HepG2 (cell line): ENCODE results near the gene VSTM4. TPM values are rescaled to one million over a fixed set of nuclear protein-coding genes. Genes with fewer than 3 reads are reported as not detected.

ENCODE experiments used
- ATAC-seq: fragments of 200-7000 bp; cut with Tn5 transposase; 3 replicates; pipeline ENCODE4 v1.9.1; 2020; ENCODE audit warnings: mild to moderate bottlenecking, moderate library complexity
- BruUV-seq: library from RNA; stranded (reverse); fragments of 400-500 nt; replicated peaks from 2 replicates; lab custom pipeline; 2021; lab: Mats Ljungman, UMichigan
- CTCF ChIA-PET: fragments of 300-600 bp; formaldehyde crosslinking; extraction: SDS; loops from one replicate; lab custom pipeline; 2021; ENCODE audit warnings: low total read pairs, inconsistent platforms, low intra/inter-chr PET ratio; lab: Yijun Ruan, JAX
- POLR2A ChIA-PET: fragments of 350-600 bp; sonication (Branson Sonifier 250); formaldehyde crosslinking; loops from one replicate; lab custom pipeline; 2020; ENCODE audit warnings: antibody characterized with exemption, inconsistent platforms; lab: Yijun Ruan, JAX
- DNase-seq: peaks from one replicate; pipeline ENCODE4 v3.0.0-alpha.2; 2015; ENCODE audit warnings: low spot score
- FAIRE-seq: peaks from 3 replicates; lab custom pipeline; 2011; peaks lifted over from hg19 to GRCh38; lab: Jason Lieb, UNC
- H2AFZ ChIP-seq: one replicate; pipeline ENCODE4 v1.6.1; 2011; ENCODE audit warnings: low read length, inconsistent platforms
- H3K27ac ChIP-seq: fragments of 300-600 bp; 3 replicates; pipeline ENCODE4 v1.8.0; 2011; ENCODE audit warnings: mixed run types, mild to moderate bottlenecking, mixed read lengths, low read length, inconsistent platforms; ENCODE audit not compliant: insufficient read depth; ENCODE audit errors: extremely low read length
- H3K27me3 ChIP-seq, 2 experiments: fragments of 200-600 bp in 1 of 2; 2 replicates in 1 of 2; 3 replicates in 1 of 2; pipeline versions ENCODE4 v1.6.0 to v1.8.0; 2011; ENCODE audit warnings: low read length in 2 of 2, mild to moderate bottlenecking in 2 of 2, moderate library complexity in 2 of 2, inconsistent platforms in 1 of 2; ENCODE audit not compliant: insufficient read depth in 2 of 2, control insufficient read depth in 1 of 2
- H3K36me3 ChIP-seq, 2 experiments: fragments of 200-600 bp in 1 of 2; replicated peaks in 1 of 2; 2 replicates in 1 of 2; 3 replicates in 1 of 2; pipeline versions ENCODE4 v1.5.1 to v1.8.0; 2011; ENCODE audit warnings: low read length in 2 of 2, inconsistent platforms in 1 of 2; ENCODE audit not compliant: insufficient read depth in 2 of 2, control insufficient read depth in 1 of 2
- H3K4me1 ChIP-seq: 2 replicates; pipeline ENCODE4 v1.5.1; 2012; ENCODE audit warnings: low read length, inconsistent platforms; ENCODE audit not compliant: insufficient read depth
- H3K4me2 ChIP-seq: 2 replicates; pipeline ENCODE4 v1.6.0; 2011; ENCODE audit warnings: low read depth, low read length, inconsistent platforms
- H3K4me3 ChIP-seq, 3 experiments: fragments of 200-600 bp in 1 of 3; sonication (generic), shearing (Covaris generic) in 1 of 3; replicated peaks in 1 of 3; 2 replicates each; pipeline ENCODE4 v1.5.1; 2011 to 2016; ENCODE audit warnings: low read length in 3 of 3, inconsistent platforms in 2 of 3, low read depth in 2 of 3, mild to moderate bottlenecking in 2 of 3, control low read depth in 1 of 3, mixed read lengths in 1 of 3; ENCODE audit not compliant: insufficient read depth in 1 of 3
- H3K79me2 ChIP-seq: one replicate; pipeline ENCODE4 v1.6.1; 2011; ENCODE audit warnings: low read length, inconsistent platforms; ENCODE audit not compliant: insufficient read depth
- H3K9ac ChIP-seq: 2 replicates; pipeline ENCODE4 v1.6.0; 2011; ENCODE audit warnings: mild to moderate bottlenecking, low read depth, low read length, inconsistent platforms; ENCODE audit not compliant: insufficient read depth
- H3K9me3 ChIP-seq: 2 replicates; pipeline ENCODE4 v1.5.1; 2012; ENCODE audit warnings: mild to moderate bottlenecking, low read length
- H4K20me1 ChIP-seq: 2 replicates; pipeline ENCODE4 v1.6.0; 2011; ENCODE audit warnings: inconsistent platforms, mild to moderate bottlenecking, low read length, moderate library complexity; ENCODE audit not compliant: insufficient read depth
- CBX5 ChIP-seq: sonication (generic); formaldehyde crosslinking; IDR thresholded peaks from 2 replicates; pipeline ENCODE4 v1.4.0; 2020; ENCODE audit warnings: missing genetic modification reagents, borderline replicate concordance
- CREB1 ChIP-seq, 2 experiments: fragments of 450-650 bp in 1 of 2; IDR thresholded peaks; 2 replicates each; pipeline ENCODE4 v1.6.1; 2016 to 2017; ENCODE audit warnings: control low read depth in 1 of 2, mild to moderate bottlenecking in 1 of 2, missing compliant biosample characterization in 1 of 2, missing genetic modification characterization in 1 of 2
- GABPA ChIP-seq, 2 experiments: IDR thresholded peaks; 2 replicates each; pipeline ENCODE4 v1.6.1; 2011 to 2016; ENCODE audit warnings: low read depth in 2 of 2, low read length in 1 of 2, missing biosample characterization in 1 of 2, missing genetic modification characterization in 1 of 2
- HMGXB3 ChIP-seq: sonication (generic); formaldehyde crosslinking; IDR thresholded peaks from 2 replicates; pipeline ENCODE4 v1.4.0; 2020; ENCODE audit warnings: missing genetic modification reagents, borderline replicate concordance
- HNRNPK ChIP-seq: fragments of 200-400 bp; formaldehyde crosslinking; IDR thresholded peaks from 2 replicates; pipeline ENCODE4 v1.6.1; 2018; ENCODE audit warnings: low read length, low read depth, moderate library complexity, mild to moderate bottlenecking; ENCODE audit not compliant: poor library complexity, severe bottlenecking
- ONECUT2 ChIP-seq: sonication (generic); formaldehyde crosslinking; IDR thresholded peaks from 2 replicates; pipeline ENCODE4 v1.4.0; 2020; ENCODE audit warnings: missing genetic modification reagents
- RELA ChIP-seq: sonication (generic); formaldehyde crosslinking; IDR thresholded peaks from 2 replicates; pipeline ENCODE4 v1.4.0; 2020; ENCODE audit warnings: missing genetic modification reagents
- SKI ChIP-seq: fragments of 450-650 bp; IDR thresholded peaks from one replicate; pipeline ENCODE4 v1.6.1; 2018; ENCODE audit warnings: mild to moderate bottlenecking; ENCODE audit not compliant: partially characterized antibody
- SP140L ChIP-seq: sonication (generic); formaldehyde crosslinking; IDR thresholded peaks from 2 replicates; pipeline ENCODE4 v1.4.0; 2020; ENCODE audit warnings: missing genetic modification reagents, borderline replicate concordance
- TRIM24 ChIP-seq: sonication (generic); formaldehyde crosslinking; IDR thresholded peaks from 2 replicates; pipeline ENCODE4 v1.8.0; 2022; ENCODE audit warnings: mild to moderate bottlenecking, missing genetic modification reagents
- ZNF335 ChIP-seq: sonication (generic); formaldehyde crosslinking; IDR thresholded peaks from 2 replicates; pipeline ENCODE4 v1.4.0; 2020; ENCODE audit warnings: missing genetic modification reagents
- ZNF878 ChIP-seq: sonication (generic); formaldehyde crosslinking; IDR thresholded peaks from 2 replicates; pipeline ENCODE4 v1.8.1; 2023; ENCODE audit warnings: mild to moderate bottlenecking, missing genetic modification reagents, moderate library complexity
- WGBS: methylation state at CpG from one replicate; pipeline ENCODE4 v1.1.6; 2017; ENCODE audit warnings: low lambda C conversion rate; 5-methylcytosine and 5-hydroxymethylcytosine counted together
- in situ Hi-C: cut with HindIII; loops from 2 replicates; pipeline ENCODE4 v1.10.0; 2017; ENCODE audit warnings: low pct_unique_long_range_greater_than_20kb; ENCODE audit not compliant: extremely low pct_ligation_motif_present
- intact Hi-C: fragments of 100-400 bp; cut with micrococcal nuclease; formaldehyde crosslinking; loops from one replicate; pipeline ENCODE4 v1.10.0; 2022; ENCODE audit not compliant: unreplicated experiment
- polyA plus RNA-seq, 8 experiments: library from polyadenylated mRNA; depleted of rRNA in 3 of 8; stranded (reverse) in 7 of 8; unstranded in 1 of 8; fragments of >200 nt; fragmentation: Illumina TruSeq in 4 of 8; extraction: Trizol in 4 of 8; gene quantifications; 2 replicates each; pipeline versions ENCODE4 v1.2.1 to v1.2.3, GENCODE V29; 2011 to 2016; ENCODE audit warnings: low read depth in 4 of 8, missing spikeins in 1 of 8, mixed read lengths in 1 of 8; ENCODE audit not compliant: insufficient read depth in 1 of 8
- total RNA-seq, 5 experiments: library from RNA; depleted of rRNA; stranded (reverse); fragments of >200 nt; fragmentation: Illumina TruSeq; extraction: Trizol; gene quantifications; 2 replicates each; pipeline ENCODE4 v1.2.3, GENCODE V29; 2016; ENCODE audit warnings: low read depth in 1 of 5
- TF ChIP-seq, protein P1 (sequence below): IDR thresholded peaks from 2 replicates; pipeline ENCODE4 v1.6.1; 2018; ENCODE audit warnings: missing genetic modification reagents, mild to moderate bottlenecking, missing compliant biosample characterization

The VSTM4 gene
- total and polyA plus RNA-seq, 2 of the 13 experiments (the other 11 are each of a cell fraction or from before 2014, with no cell fraction given), result not detected

DNA sequence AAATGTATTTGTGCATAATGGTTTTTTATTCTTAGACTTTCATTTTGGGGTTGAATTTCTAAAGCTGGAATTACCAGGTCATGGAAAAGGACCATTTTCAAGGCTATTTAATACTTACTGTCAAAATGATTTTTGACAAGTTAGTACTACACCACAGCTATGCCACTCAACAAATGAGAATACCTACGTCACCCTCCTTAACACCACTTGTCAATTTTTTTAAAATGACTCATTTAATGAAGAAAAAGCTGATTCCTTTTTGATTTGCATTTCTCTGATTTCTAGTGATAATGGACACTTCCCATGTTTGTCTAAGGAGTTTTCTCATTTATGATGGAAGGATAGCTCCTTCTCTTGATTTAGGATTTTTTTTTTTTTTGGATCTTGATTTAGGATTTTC is 63.3 kb downstream of the VSTM4 start:
- CTCF ChIA-PET, result no interaction called here
- H3K27ac ChIP-seq, result no peak overlapping the region
- H3K27me3 ChIP-seq, result 0 out of 5 replicates have a peak, but pooled peaks cover 0 to 4% of the 10 kb centered on the region in 2 experiments
- no peaks in the 10 kb centered on the region for H3K4me1 ChIP-seq
- H3K4me2 ChIP-seq, result no peak overlapping the region
- in situ Hi-C loops (no loop called here), intact Hi-C loops (no loop called here)
- H3K79me2 ChIP-seq, result no peaks in the 10 kb centered on the region
- POLR2A ChIA-PET, result no interaction called here
- H4K20me1 ChIP-seq, result no peaks in the 10 kb centered on the region
- H3K36me3 ChIP-seq, result no peaks in the 10 kb centered on the region
- FAIRE-seq (no peak), DNase-seq (no peak), ATAC-seq (no peak)
- H3K9me3 ChIP-seq, result no peaks in the 10 kb centered on the region
- no peak overlapping the region for H3K9ac ChIP-seq
- TF ChIP-seq ZNF878 (CRISPR knock-in tag) (no peak), CREB1 (IDR thresholded peaks at IDR 0.05) (peak; percentile 34; the same call in 1 of the 2 replicates), CREB1 (CRISPR knock-in tag; IDR thresholded peaks at IDR 0.05) (no peak)
- no peak overlapping the region for H2AFZ ChIP-seq
- 6% methylated on average over 1 of the region's 1 CpG for WGBS
- H3K4me3 ChIP-seq, result no peak overlapping the region
- no TSS peak for BruUV-seq

GRCh38 chr10:49050906-49051305 is 64.4 kb downstream of the VSTM4 start:
- POLR2A ChIA-PET, result no interaction called here
- Histone ChIP-seq H4K20me1 (no peaks in the 10 kb centered on the region), H3K27ac (no peak overlapping the region), H3K9ac (no peak overlapping the region), H3K9me3 (no peaks in the 10 kb centered on the region), H3K36me3 (no peaks in the 10 kb centered on the region), H3K4me1 (no peaks in the 10 kb centered on the region), H3K27me3 (0 out of 5 replicates have a peak, but pooled peaks cover 0 to 4% of the 10 kb centered on the region in 2 experiments), H3K79me2 (no peaks in the 10 kb centered on the region), H2AFZ (no peak overlapping the region), H3K4me2 (no peak overlapping the region), H3K4me3 (no peak overlapping the region)
- ATAC-seq (no peak), FAIRE-seq (no peak), DNase-seq (no peak)
- in situ Hi-C loops (no loop called here), intact Hi-C loops (no loop called here)
- CTCF ChIA-PET, result no interaction called here
- BruUV-seq, result no TSS peak
- 64% methylated on average over 3 of the region's 3 CpGs for WGBS
- TF ChIP-seq SKI (no peak), ZNF335 (CRISPR knock-in tag) (no peak), CBX5 (no peak), HMGXB3 (no peak), HNRNPK (no peak), GABPA (IDR thresholded peaks at IDR 0.05; ENCODE audit: low read depth, low read length) (no peak), GABPA (CRISPR knock-in tag; IDR thresholded peaks at IDR 0.05; ENCODE audit: low read depth) (no peak), ONECUT2 (CRISPR knock-in tag) (no peak), SP140L (no peak), TRIM24 (CRISPR knock-in tag) (no peak), RELA (no peak)
- TF ChIP-seq, protein P1, sequence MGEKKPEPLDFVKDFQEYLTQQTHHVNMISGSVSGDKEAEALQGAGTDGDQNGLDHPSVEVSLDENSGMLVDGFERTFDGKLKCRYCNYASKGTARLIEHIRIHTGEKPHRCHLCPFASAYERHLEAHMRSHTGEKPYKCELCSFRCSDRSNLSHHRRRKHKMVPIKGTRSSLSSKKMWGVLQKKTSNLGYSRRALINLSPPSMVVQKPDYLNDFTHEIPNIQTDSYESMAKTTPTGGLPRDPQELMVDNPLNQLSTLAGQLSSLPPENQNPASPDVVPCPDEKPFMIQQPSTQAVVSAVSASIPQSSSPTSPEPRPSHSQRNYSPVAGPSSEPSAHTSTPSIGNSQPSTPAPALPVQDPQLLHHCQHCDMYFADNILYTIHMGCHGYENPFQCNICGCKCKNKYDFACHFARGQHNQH (CRISPR knock-in tag), result no peak
